Measurements from ENCODE around the gene ARMC6. TPM values are rescaled to one million over a fixed set of nuclear protein-coding genes. Genes with fewer than 3 reads are reported as not detected.

Gene ARMC6
- total and polyA plus RNA-seq, 2 donors (not counting 3 experiments of a cell fraction or from before 2014, with no cell fraction given), result 33.9 to 44.7 TPM

DNA sequence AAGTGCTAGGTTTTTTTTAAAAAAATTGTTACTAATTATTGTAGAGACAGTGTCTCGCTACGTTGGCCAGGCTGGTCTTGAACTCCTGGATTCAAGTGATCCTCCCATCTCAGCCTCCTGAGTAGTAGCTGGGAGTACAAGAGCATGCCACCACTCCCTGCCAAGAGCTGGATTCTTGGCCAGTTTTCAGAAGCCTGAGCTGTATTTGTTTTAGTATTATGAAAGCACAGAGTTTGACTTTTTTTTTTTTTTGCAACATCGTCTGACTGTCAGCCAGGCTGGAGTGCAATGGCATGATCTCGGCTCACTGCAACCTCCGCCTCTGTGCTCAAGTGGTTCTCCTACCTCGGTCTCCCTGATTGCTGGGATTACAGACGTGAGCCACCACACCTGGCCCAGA is 7.0 kb downstream of the ARMC6 start:
- no TSS peak for BruUV-seq (replicated peaks)
- Histone ChIP-seq H3K9me1 (replicated peaks; ENCODE audit: control insufficient read depth, extremely low read depth, insufficient read depth, low read length) (no peaks in the 10 kb centered on the region), H3K4me3 (replicated peaks in 1 of 3; ENCODE audit: insufficient read depth in 1 of 3, low read depth in 1 of 3, low read length in 3 of 3) (no peak overlapping the region), H2AFZ (ENCODE audit: low read depth, low read length) (no peak overlapping the region), H3K27me3 (ENCODE audit: control insufficient read depth in 2 of 2, insufficient read depth in 2 of 2, low read length in 2 of 2) (no peaks in the 10 kb centered on the region), H3K79me2 (ENCODE audit: control insufficient read depth, insufficient read depth, low read length) (peaks cover 34% of the 10 kb centered on the region), H3K4me1 (ENCODE audit: control insufficient read depth, extremely low read depth, insufficient read depth, low read length) (no peaks in the 10 kb centered on the region), H3K9me3 (replicated peaks; ENCODE audit: control insufficient read depth, insufficient read depth, low read length) (no peaks in the 10 kb centered on the region), H3K4me2 (ENCODE audit: insufficient read depth, low read length) (no peak overlapping the region), H4K20me1 (replicated peaks; ENCODE audit: control insufficient read depth, extremely low read depth, insufficient read depth, low read length) (no peaks in the 10 kb centered on the region), H3K36me3 (ENCODE audit: control insufficient read depth in 2 of 2, extremely low read depth in 1 of 2, insufficient read depth in 2 of 2, low read length in 2 of 2) (peaks cover 3 to 12% of the 10 kb centered on the region in 2 experiments), H3K9ac (replicated peaks; ENCODE audit: extremely low read depth, insufficient read depth, low read length) (no peak overlapping the region), H3K27ac (ENCODE audit: insufficient read depth, low read depth, low read length) (no peak overlapping the region)
- CTCF ChIA-PET, result no interaction called here
- no peak for FAIRE-seq
- POLR2A ChIA-PET, result interaction anchor here (0.6 kb wide), 1 partner anchor 65 kb away, joined by 3 read pairs; no protein-coding TSS in a partner anchor
- DNase-seq (ENCODE audit: low read depth, low spot score), result no peak
- dilution Hi-C loops (cut with MboI; ENCODE audit: extremely low pct_ligation_motif_present, low sequenced_read_pairs), result no loop called here
- TF ChIP-seq, protein P1, sequence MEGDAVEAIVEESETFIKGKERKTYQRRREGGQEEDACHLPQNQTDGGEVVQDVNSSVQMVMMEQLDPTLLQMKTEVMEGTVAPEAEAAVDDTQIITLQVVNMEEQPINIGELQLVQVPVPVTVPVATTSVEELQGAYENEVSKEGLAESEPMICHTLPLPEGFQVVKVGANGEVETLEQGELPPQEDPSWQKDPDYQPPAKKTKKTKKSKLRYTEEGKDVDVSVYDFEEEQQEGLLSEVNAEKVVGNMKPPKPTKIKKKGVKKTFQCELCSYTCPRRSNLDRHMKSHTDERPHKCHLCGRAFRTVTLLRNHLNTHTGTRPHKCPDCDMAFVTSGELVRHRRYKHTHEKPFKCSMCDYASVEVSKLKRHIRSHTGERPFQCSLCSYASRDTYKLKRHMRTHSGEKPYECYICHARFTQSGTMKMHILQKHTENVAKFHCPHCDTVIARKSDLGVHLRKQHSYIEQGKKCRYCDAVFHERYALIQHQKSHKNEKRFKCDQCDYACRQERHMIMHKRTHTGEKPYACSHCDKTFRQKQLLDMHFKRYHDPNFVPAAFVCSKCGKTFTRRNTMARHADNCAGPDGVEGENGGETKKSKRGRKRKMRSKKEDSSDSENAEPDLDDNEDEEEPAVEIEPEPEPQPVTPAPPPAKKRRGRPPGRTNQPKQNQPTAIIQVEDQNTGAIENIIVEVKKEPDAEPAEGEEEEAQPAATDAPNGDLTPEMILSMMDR (IDR thresholded peaks at IDR 0.05; ENCODE audit: extremely low read depth in 1 of 2, insufficient read depth in 1 of 2, low read depth in 1 of 2, low read length in 2 of 2), result no peak
- TF ChIP-seq EZH2 (IDR thresholded peaks at IDR 0.05; ENCODE audit: borderline replicate concordance, low read depth, low read length, severe bottlenecking) (no peak), MYC (IDR thresholded peaks at IDR 0.05; ENCODE audit: low read depth, low read length) (no peak), FOS (IDR thresholded peaks at IDR 0.05; ENCODE audit: borderline replicate concordance, insufficient read depth, low read length) (no peak), POLR2A (IDR thresholded peaks at IDR 0.05; ENCODE audit: low read depth, low read length) (no peak), POLR2AphosphoS5 (IDR thresholded peaks at IDR 0.05; ENCODE audit: insufficient read depth, low read depth, low read length) (no peak), JUN (IDR thresholded peaks at IDR 0.05; ENCODE audit: borderline replicate concordance, insufficient read depth, insufficient read length, low read depth) (no peak), GATA2 (IDR thresholded peaks at IDR 0.05; ENCODE audit: insufficient read depth, insufficient read length, low read depth, low read length) (no peak)
- TF ChIP-seq, protein P2, sequence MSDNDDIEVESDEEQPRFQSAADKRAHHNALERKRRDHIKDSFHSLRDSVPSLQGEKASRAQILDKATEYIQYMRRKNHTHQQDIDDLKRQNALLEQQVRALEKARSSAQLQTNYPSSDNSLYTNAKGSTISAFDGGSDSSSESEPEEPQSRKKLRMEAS (IDR thresholded peaks at IDR 0.05; ENCODE audit: insufficient read depth, insufficient read length), result no peak
- intact Hi-C loops (cut with micrococcal nuclease), result no loop called here

Measured in endothelial cell of umbilical vein (primary cell).